SK-N-MC (cell line): ENCODE measurements around the gene ZRANB1.

Source experiments
- EZH2 ChIP-seq: fragments of 200-600 bp; sonication (generic); IDR thresholded peaks from one replicate; pipeline ENCODE4 v1.6.1; 2017; ENCODE audit warnings: antibody characterized with exemption
- FOXP2 ChIP-seq: optimal IDR thresholded peaks from 2 replicates; pipeline ENCODE3; 2011; ENCODE audit warnings: mild to moderate bottlenecking, moderate library complexity; ENCODE audit not compliant: insufficient read depth; ENCODE audit errors: extremely low read length, control extremely low read depth
- POLR2AphosphoS5 ChIP-seq: IDR thresholded peaks from 2 replicates; pipeline ENCODE4 v1.6.1; 2012; ENCODE audit warnings: mild to moderate bottlenecking, low read depth, low read length, borderline replicate concordance

- TF ChIP-seq FOXP2 = no peak
- no peak for TF ChIP-seq EZH2
- TF ChIP-seq POLR2AphosphoS5 = no peak
Observed at GRCh38 chr10:124955243-124955642, 13.3 kb downstream of the ZRANB1 start.
